Pancreas (tissue), 10 donors: ENCODE data around the gene ZNF436. TPM values are rescaled to one million over a fixed set of nuclear protein-coding genes. Genes with fewer than 3 reads are reported as not detected.

Source experiments
- ATAC-seq, 4 donors: fragments of 200-7000 bp; cut with Tn5 transposase; one replicate each; pipeline versions ENCODE4 v1.8.0 to v1.9.1; 2020; ENCODE audit warnings: mild to moderate bottlenecking in 4 of 4, moderate library complexity in 4 of 4
- DNase-seq, 6 donors: peaks; one replicate each; pipeline ENCODE4 v3.0.0-alpha.2; 2020
- FAIRE-seq: peaks from 2 replicates; lab custom pipeline; 2012; peaks lifted over from hg19 to GRCh38; lab: Jason Lieb, UNC
- H3K27ac ChIP-seq, 4 donors: fragments of 200-600 bp; sonication (generic); 1 replicate in 3 of 4; 2 replicates in 1 of 4; pipeline versions ENCODE4 v1.5.0 to v1.8.0; 2020
- H3K27me3 ChIP-seq, 4 donors: fragments of 200-600 bp; one replicate each; pipeline ENCODE4 v1.8.0; 2021
- H3K36me3 ChIP-seq, 3 donors: fragments of 200-600 bp; sonication (generic) in 1 of 3; one replicate each; pipeline versions ENCODE4 v1.5.0 to v1.8.0; 2020 to 2021
- H3K4me1 ChIP-seq, 3 donors: fragments of 200-600 bp; one replicate each; pipeline ENCODE4 v1.8.0; 2021
- H3K4me3 ChIP-seq, 4 donors: fragments of 200-600 bp; sonication (generic) in 2 of 4; one replicate each; pipeline versions ENCODE4 v1.5.0 to v1.8.0; 2020 to 2021
- H3K9me3 ChIP-seq, 4 donors: fragments of 200-600 bp; one replicate each; pipeline ENCODE4 v1.8.0; 2021
- CTCF ChIP-seq, 4 donors: fragments of 200-600 bp; sonication (generic) in 3 of 4; IDR thresholded peaks; one replicate each; pipeline versions ENCODE4 v1.5.0 to v1.8.0; 2021; ENCODE audit warnings: antibody characterized with exemption in 4 of 4
- WGBS, 2 donors: extraction: QIAGEN DNeasy Blood & Tissue Kit; methylation state at CpG; one replicate each; pipeline ENCODE4 v1.1.7; 2013; 5-methylcytosine and 5-hydroxymethylcytosine counted together
- intact Hi-C, 3 donors: fragments of 100-400 bp; cut with DNase I; formaldehyde crosslinking; loops; one replicate each; pipeline versions ENCODE4 v1.11.1 to v1.14.2; 2022
- polyA plus RNA-seq, 2 donors: library from polyadenylated mRNA; stranded (reverse); fragments of 200-250 nt; gene quantifications; one replicate each; pipeline ENCODE4 v1.2.3, GENCODE V29; 2013
- total RNA-seq, 6 donors: library from RNA; stranded (reverse); fragmentation: NEBNext Ultra II Directional in 4 of 6; extraction: Animal tissue kit (Norgen Biotek cat#: 25700) in 4 of 6; gene quantifications; one replicate each; pipeline versions ENCODE4 v1.2.1 to v1.2.4, GENCODE V29; 2021 to 2023
- donor health status: healthy with polysubstance abuse.
- donor health status: DM: no; HTN: no; CAD: no; lungs with moderate emphysema.
- donor health status: DM: no; HTN: no; CAD: no.
- donor health status: control.
- donor health status: control.
- donor health status: Bipolar disorder and iron deficiency.
- donor health status: DM: yes; HTN: yes; CAD: no.
- donor health status: DM: no; HTN: no; CAD: no.
- donor health status: DM: no; HTN: no; CAD: no.
- donor health status: DM: yes; HTN: yes; CAD: no.

The ZNF436 gene
- total and polyA plus RNA-seq, 8 donors: 2.1 to 11.8 (median 3.9) TPM

GRCh38 chr1:23395154-23395724 is 25.6 kb upstream of the ZNF436 start:
- Histone ChIP-seq H3K36me3 (peaks cover 0 to 46% (median 10%) of the 10 kb centered on the region in 3 donors), H3K4me1 (peaks cover 6 to 19% (median 14%) of the 10 kb centered on the region in 3 donors), H3K9me3 (no peaks in the 10 kb centered on the region), H3K27ac (peak overlapping the region in 3 of 4 donors; percentile 17 to 73 (median 67)), H3K4me3 (no peak overlapping the region), H3K27me3 (no peaks in the 10 kb centered on the region)
- WGBS, 2 donors: 73% methylated on average over 8 of the region's 8 CpGs
- DNase-seq (no peak), ATAC-seq (no peak), FAIRE-seq (no peak)
- intact Hi-C loops: no loop called here
- no peak for TF ChIP-seq CTCF (IDR thresholded peaks at IDR 0.05)

- H3K27me3 ChIP-seq: no peaks in the 10 kb centered on the region
- peaks cover 0 to 43% (median 10%) of the 10 kb centered on the region in 3 donors for H3K36me3 ChIP-seq
- H3K4me1 ChIP-seq: peaks cover 6 to 19% (median 14%) of the 10 kb centered on the region in 3 donors
- H3K27ac ChIP-seq: peak overlapping the region in 3 of 4 donors; percentile 24 to 73 (median 67)
- ATAC-seq (peak; percentile 60 to 91 (median 79)), DNase-seq (peak in 5 of 6 donors; percentile 53 to 84 (median 80)), FAIRE-seq (no peak)
- TF ChIP-seq CTCF (IDR thresholded peaks at IDR 0.05): no peak
- no peaks in the 10 kb centered on the region for H3K9me3 ChIP-seq
- 37 to 39% methylated on average over 7 of the region's 7 CpGs for WGBS, 2 donors
- no peak overlapping the region for H3K4me3 ChIP-seq
- intact Hi-C loops: no loop called here
Measured at GRCh38 chr1:23394684-23395083, 25.0 kb upstream of the ZNF436 start.

DNA sequence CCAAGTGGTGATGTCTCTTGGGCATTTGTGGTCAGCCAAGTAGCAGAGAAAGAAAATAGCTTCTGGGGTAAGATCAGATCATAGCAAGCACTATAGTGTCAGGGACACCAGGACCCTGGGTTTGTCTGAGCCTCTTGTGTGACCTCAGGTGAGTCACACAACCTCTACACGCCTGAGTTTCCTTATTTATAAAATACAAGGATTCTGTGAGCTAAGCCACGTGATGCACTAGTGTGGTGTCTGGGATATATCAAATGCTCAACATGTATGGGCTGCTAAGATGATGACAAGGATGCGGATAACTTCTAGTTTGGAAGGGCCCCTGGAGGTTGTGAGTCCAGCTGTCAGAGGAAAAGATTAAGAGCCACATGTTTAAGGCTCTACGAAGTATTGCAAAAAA is 24.5 kb upstream of the ZNF436 start:
- intact Hi-C loops: no loop called here
- Histone ChIP-seq H3K4me1 (peaks cover 6 to 19% (median 14%) of the 10 kb centered on the region in 3 donors), H3K27ac (peak overlapping the region; percentile 4 to 73 (median 46)), H3K9me3 (no peaks in the 10 kb centered on the region), H3K4me3 (no peak overlapping the region), H3K27me3 (no peaks in the 10 kb centered on the region), H3K36me3 (peaks cover 0 to 42% (median 10%) of the 10 kb centered on the region in 3 donors)
- FAIRE-seq: no peak
- no peak for TF ChIP-seq CTCF (IDR thresholded peaks at IDR 0.05)
- DNase-seq: no peak
- 70 to 74% methylated on average over 4 of the region's 4 CpGs for WGBS, 2 donors
- peak; percentile 6 to 61 (median 25) for ATAC-seq

DNA sequence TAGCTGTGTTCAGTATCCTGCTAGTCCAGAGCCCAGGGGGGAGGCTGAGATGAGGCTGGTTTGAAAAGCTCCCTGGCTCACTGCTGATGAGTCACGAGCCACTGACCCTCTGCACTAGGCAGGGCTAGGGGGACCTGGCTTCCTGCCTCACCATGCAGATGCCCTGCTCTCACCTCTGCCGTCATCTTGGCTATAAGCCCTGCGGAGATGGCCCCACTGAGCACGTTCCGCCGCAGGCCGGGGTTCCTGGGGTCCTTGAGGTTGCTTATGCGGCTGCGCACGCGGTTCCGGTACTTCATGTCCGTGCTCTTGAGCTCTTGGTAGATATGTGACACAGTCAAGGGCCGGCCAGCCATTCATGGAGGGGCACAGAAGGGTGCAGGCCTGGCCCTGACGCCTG is 24.1 kb upstream of the ZNF436 start:
- H3K9me3 ChIP-seq: no peaks in the 10 kb centered on the region
- peaks cover 0 to 39% (median 10%) of the 10 kb centered on the region in 3 donors for H3K36me3 ChIP-seq
- TF ChIP-seq CTCF (IDR thresholded peaks at IDR 0.05): no peak
- FAIRE-seq (no peak), ATAC-seq (peak in 3 of 4 donors; percentile 29 to 41 (median 37)), DNase-seq (peak in 3 of 6 donors; percentile 38 to 67 (median 46))
- WGBS, 2 donors: 88 to 96% methylated on average over 15 of the region's 15 CpGs
- no peaks in the 10 kb centered on the region for H3K27me3 ChIP-seq
- intact Hi-C loops: no loop called here
- H3K4me3 ChIP-seq: no peak overlapping the region
- peak overlapping the region; percentile 4 to 73 (median 46) for H3K27ac ChIP-seq
- H3K4me1 ChIP-seq: peaks cover 6 to 19% (median 14%) of the 10 kb centered on the region in 3 donors
